ENCODE results near the gene POU3F2. TPM values are rescaled to one million over a fixed set of nuclear protein-coding genes. Genes with fewer than 3 reads are reported as not detected.

Gene POU3F2
- total RNA-seq, 5 donors from 2014 or later (not counting 1 experiment from before 2014, with no cell fraction given): not detected

DNA sequence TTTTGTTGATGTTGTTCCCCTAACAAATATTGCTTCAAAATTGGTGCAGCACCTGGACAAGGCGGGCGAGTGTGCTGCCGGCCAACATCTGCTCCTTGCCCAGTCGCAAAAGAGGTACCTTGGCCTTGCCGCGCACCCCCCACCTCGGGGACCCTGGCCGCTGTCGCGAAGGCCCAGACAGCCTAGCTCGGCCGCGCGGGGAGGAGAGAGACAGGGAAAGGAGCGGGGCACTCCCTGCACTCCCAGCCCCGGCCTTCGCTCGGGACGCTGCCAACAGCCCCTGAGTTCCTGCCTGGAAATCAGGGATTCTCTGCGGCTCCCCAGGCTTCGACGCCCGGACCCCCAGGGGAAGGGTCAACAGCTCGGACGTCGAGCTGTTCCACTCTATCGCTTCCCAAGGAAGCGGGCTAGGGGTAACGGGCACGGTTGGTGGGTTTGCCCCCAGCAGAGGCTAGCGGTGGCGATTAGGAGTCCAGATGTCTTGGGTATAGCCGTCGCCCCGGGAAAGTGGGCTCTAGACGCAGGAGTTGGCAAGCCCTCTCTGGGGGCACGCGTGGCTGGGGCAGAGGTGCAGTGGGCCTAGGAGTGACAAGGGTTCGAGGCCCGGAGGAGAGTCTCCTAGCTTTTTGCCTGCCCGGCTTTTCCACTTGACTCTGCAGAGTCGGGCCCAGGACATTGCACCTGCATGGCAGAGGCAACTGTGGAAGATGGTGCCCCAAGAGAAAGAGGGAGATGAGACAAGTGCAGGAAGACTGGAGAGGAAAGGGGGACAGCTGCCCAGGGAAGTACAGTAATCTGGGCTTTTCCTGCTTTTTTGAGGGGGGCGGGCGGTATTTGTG is 8.2 kb downstream of the POU3F2 start:
- H3K4me3 Mint-ChIP-seq: peak overlapping the region in 1 of 3 donors; percentile 57
- H3K27ac Mint-ChIP-seq: no peak overlapping the region
- Histone ChIP-seq H3K4me1 (ENCODE audit: control insufficient read depth in 1 of 2, extremely low read depth in 1 of 2, insufficient read depth in 2 of 2, low read length in 2 of 2) (peaks cover 4 to 29% of the 10 kb centered on the region in 2 experiments), H3K27ac (ENCODE audit: low read length) (no peak overlapping the region), H3K9me3 (no peaks in the 10 kb centered on the region), H3K27me3 (replicated peaks in 1 of 2; ENCODE audit: control insufficient read depth in 2 of 2, extremely low read depth in 1 of 2, insufficient read depth in 2 of 2, low read length in 1 of 2) (peaks cover 36 to 68% of the 10 kb centered on the region in 2 experiments), H3K36me3 (ENCODE audit: control insufficient read depth in 2 of 2, extremely low read depth in 1 of 2, insufficient read depth in 1 of 2, low read length in 1 of 2) (no peaks in the 10 kb centered on the region), H3K4me3 (ENCODE audit: control insufficient read depth in 1 of 2, extremely low read depth in 1 of 2, low read length in 1 of 2) (no peak overlapping the region)
- H3K36me3 Mint-ChIP-seq: peaks cover 5% of the 10 kb centered on the region
- CTCF ChIA-PET: interaction anchor here in 1 of 2 donors (1.1 kb wide), 1 partner anchor 21 kb away, joined by 3 read pairs; no protein-coding TSS in a partner anchor
- WGBS (ENCODE audit: insufficient coverage): 10% methylated on average over 42 of the region's 44 CpGs
- peaks cover 84 to 88% of the 10 kb centered on the region in 2 donors for H3K27me3 Mint-ChIP-seq
- peaks cover 27 to 30% (median 27%) of the 10 kb centered on the region in 3 donors for H3K4me1 Mint-ChIP-seq
- H3K9me3 Mint-ChIP-seq: no peaks in the 10 kb centered on the region
- POLR2A ChIA-PET: no interaction called here
- ATAC-seq (replicated peaks in 1 of 4) (no peak), DNase-seq (no peak)

DNA sequence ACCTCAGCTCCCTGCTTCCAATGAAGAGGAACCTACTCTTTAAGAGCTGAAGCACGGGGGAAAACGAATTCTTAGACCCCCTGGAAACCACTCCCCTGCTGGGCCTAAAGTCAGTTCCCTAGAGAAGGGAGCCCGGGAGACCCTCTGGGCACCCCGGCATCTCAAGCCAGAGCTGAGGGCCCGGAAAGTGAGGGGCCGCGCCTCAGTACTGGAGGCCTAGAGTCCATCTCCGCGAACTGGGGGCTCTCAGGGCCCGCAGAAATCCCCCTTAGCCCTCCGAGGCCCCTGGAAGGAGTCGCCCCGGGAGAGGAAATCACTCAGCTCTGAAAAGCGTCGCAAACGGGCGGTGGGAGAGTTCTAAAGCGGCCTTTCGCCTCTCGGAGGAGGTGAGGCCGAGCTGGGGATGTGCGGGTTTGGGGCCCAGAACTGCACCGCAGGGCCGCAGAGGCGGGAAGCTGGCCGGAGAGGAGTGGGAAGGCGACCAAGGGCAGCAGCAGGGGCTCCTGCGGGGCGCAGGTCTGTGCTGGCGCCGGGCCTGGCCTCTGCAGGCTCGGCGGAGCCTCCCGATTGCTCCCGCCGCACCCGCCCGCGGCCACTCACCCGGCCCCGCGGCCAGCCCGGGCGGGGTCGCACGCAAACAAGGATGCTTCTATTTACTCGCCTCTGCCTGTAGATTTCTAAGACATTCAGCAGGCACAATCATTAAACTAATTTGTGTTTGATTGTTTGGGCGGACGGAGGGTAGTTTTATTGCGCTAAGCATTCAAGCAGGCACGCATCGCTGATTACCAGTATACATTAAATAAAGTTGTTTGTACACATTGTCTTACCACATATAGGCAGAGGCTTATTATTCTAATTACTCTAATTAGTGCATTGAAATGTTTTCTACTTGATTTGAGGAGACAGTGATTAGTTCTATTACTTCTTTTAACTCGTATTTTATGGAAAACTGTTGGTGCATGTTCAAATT is 9.2 kb downstream of the POU3F2 start:
- H3K9me3 Mint-ChIP-seq: no peaks in the 10 kb centered on the region
- H3K36me3 Mint-ChIP-seq: peaks cover 5% of the 10 kb centered on the region
- peaks cover 78 to 83% of the 10 kb centered on the region in 2 donors for H3K27me3 Mint-ChIP-seq
- peaks cover 30 to 32% (median 32%) of the 10 kb centered on the region in 3 donors for H3K4me1 Mint-ChIP-seq
- ChIA-PET CTCF (interaction anchor here in 1 of 2 donors (1.1 kb wide), 1 partner anchor 22 kb away, joined by 3 read pairs; no protein-coding TSS in a partner anchor), POLR2A (no interaction called here)
- DNase-seq (peak in 1 of 35 experiments; percentile 4), ATAC-seq (replicated peaks in 1 of 4) (peak in 1 of 4 experiments; percentile 9)
- H3K27ac ChIP-seq (ENCODE audit: low read length): no peak overlapping the region
- H3K4me3 ChIP-seq (ENCODE audit: control insufficient read depth in 1 of 2, extremely low read depth in 1 of 2, low read length in 1 of 2): no peak overlapping the region
- H3K36me3 ChIP-seq (ENCODE audit: control insufficient read depth in 2 of 2, extremely low read depth in 1 of 2, insufficient read depth in 1 of 2, low read length in 1 of 2): no peaks in the 10 kb centered on the region
- WGBS (ENCODE audit: insufficient coverage): 10% methylated on average over 43 of the region's 53 CpGs
- H3K4me1 ChIP-seq (ENCODE audit: control insufficient read depth in 1 of 2, extremely low read depth in 1 of 2, insufficient read depth in 2 of 2, low read length in 2 of 2): peaks cover 5 to 39% of the 10 kb centered on the region in 2 experiments
- H3K4me3 Mint-ChIP-seq: peak overlapping the region in 1 of 3 donors; percentile 69
- H3K27me3 ChIP-seq (replicated peaks in 1 of 2; ENCODE audit: control insufficient read depth in 2 of 2, extremely low read depth in 1 of 2, insufficient read depth in 2 of 2, low read length in 1 of 2): peaks cover 32 to 73% of the 10 kb centered on the region in 2 experiments
- no peak overlapping the region for H3K27ac Mint-ChIP-seq
- H3K9me3 ChIP-seq: no peaks in the 10 kb centered on the region

DNA sequence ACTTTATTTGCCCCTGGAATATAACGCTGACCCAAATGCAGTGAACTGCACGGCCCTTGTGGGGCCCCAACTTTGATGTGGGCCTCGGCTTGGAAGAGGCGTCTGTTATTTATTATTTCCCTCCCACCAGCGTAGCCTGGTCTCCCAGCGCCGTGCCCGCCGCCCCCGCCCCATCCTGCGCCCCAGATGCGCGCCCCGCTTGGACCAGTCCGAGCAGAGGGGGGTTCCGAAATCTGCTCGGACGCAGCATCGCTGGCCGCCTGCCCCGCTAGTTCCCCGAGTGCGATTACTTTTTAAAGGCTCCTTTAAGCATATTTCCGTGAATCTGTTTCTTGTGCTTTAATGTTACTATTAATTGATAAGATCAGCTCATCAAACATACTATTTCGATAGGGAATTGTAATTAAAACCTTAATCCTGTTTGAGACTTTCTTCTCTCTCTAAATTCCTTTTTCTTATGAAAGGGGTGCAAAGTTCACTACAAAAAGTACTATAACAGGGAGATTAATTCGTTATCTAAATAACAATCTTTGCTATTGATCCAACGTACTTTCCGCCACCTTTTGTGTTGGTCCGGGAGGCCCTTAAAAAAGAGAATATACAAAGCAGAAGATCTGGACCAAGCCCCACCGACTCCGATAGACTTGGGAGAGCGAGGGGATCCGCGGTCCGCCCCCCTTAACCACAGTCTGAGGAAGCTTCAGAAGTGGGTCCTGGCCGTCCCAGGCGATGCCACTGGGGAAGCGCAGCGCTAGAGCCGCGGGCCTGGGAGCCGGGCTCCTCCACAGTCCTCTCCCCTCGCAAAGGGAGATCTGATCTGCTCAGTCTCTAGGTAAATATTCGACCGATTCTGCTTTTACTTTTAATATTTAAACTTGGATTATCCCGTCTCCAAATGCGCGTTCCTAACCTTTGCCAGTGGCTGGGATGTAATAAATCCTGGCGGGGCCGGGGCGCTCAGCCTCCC is 10.2 kb downstream of the POU3F2 start:
- H3K36me3 ChIP-seq (ENCODE audit: control insufficient read depth in 2 of 2, extremely low read depth in 1 of 2, insufficient read depth in 1 of 2, low read length in 1 of 2): no peaks in the 10 kb centered on the region
- peaks cover 30 to 34% (median 34%) of the 10 kb centered on the region in 3 donors for H3K4me1 Mint-ChIP-seq
- peaks cover 80 to 85% of the 10 kb centered on the region in 2 donors for H3K27me3 Mint-ChIP-seq
- peak overlapping the region; percentile 21 to 69 (median 39) for H3K4me3 Mint-ChIP-seq
- H3K36me3 Mint-ChIP-seq: peaks cover 12% of the 10 kb centered on the region
- peak overlapping the region in 1 of 2 donors; percentile 51 for H3K4me3 ChIP-seq (ENCODE audit: control insufficient read depth in 1 of 2, extremely low read depth in 1 of 2, low read length in 1 of 2)
- ChIA-PET CTCF (interaction anchor here in 1 of 2 donors (1.4 kb wide), 1 partner anchor 1658 kb away, joined by 3 read pairs; no protein-coding TSS in a partner anchor), POLR2A (no interaction called here)
- H3K27me3 ChIP-seq (replicated peaks in 1 of 2; ENCODE audit: control insufficient read depth in 2 of 2, extremely low read depth in 1 of 2, insufficient read depth in 2 of 2, low read length in 1 of 2): peaks cover 38 to 79% of the 10 kb centered on the region in 2 experiments
- H3K27ac Mint-ChIP-seq: peak overlapping the region in 1 of 2 donors; percentile 49
- no peaks in the 10 kb centered on the region for H3K9me3 ChIP-seq
- peaks cover 6 to 40% of the 10 kb centered on the region in 2 experiments for H3K4me1 ChIP-seq (ENCODE audit: control insufficient read depth in 1 of 2, extremely low read depth in 1 of 2, insufficient read depth in 2 of 2, low read length in 2 of 2)
- no peaks in the 10 kb centered on the region for H3K9me3 Mint-ChIP-seq
- ATAC-seq (replicated peaks in 1 of 4): no peak
- DNase-seq: peak in 2 of 35 experiments; percentile 3 to 14
- WGBS (ENCODE audit: insufficient coverage): 4% methylated on average over 30 of the region's 51 CpGs
- no peak overlapping the region for H3K27ac ChIP-seq (ENCODE audit: low read length)

DNA sequence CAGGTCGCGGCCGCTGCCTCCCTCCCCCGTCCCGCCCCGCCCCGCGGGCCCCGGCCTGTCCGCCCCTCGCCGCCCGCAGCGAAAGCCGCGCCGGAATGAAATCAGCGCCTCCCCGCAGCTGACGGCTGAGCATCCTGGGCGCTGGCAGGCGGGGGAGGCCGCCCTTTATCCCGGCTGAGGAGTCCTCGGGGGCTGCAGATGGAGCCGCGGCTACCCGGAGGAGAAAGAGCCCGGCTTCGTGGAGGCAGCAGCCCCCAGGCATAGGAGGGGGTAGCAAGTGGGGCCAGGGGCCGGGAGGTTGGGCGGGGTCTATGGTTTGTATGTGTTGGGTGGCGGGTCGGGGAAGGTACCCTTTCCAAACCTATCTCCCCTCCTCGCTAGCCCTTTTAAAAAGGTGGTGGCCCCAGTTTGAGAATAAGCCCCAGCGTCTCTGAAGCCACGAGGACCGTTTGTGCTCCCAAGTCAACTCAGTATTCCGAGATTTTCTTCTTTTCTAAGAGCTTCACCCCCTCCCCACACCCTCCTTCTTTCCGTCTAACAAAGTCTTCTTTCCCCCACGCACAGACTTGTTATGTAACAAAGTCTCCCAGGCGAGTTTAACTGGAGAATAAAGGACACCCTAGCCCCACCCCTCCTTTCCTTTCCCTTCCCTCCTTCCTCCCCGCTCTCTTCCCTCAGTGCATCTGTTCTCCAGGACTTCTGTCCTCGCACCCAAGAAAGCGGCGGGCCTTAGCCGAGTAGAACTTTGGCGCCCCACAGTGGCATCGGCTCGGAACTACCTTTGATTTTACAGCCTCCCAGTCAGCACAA is 11.0 kb downstream of the POU3F2 start:
- Mint-ChIP-seq H3K4me3 (peak overlapping the region; percentile 43 to 69 (median 65)), H3K36me3 (peaks cover 12% of the 10 kb centered on the region), H3K27me3 (peaks cover 80 to 85% of the 10 kb centered on the region in 2 donors), H3K9me3 (no peaks in the 10 kb centered on the region), H3K27ac (peak overlapping the region in 1 of 2 donors; percentile 85), H3K4me1 (peaks cover 30 to 34% (median 34%) of the 10 kb centered on the region in 3 donors)
- no peaks in the 10 kb centered on the region for H3K36me3 ChIP-seq (ENCODE audit: control insufficient read depth in 2 of 2, extremely low read depth in 1 of 2, insufficient read depth in 1 of 2, low read length in 1 of 2)
- DNase-seq (peak in 30 of 35 experiments; percentile 29 to 76 (median 56)), ATAC-seq (replicated peaks in 1 of 4) (peak; percentile 54 to 75 (median 59))
- peaks cover 40 to 72% of the 10 kb centered on the region in 2 experiments for H3K27me3 ChIP-seq (replicated peaks in 1 of 2; ENCODE audit: control insufficient read depth in 2 of 2, extremely low read depth in 1 of 2, insufficient read depth in 2 of 2, low read length in 1 of 2)
- peak overlapping the region in 1 of 2 donors; percentile 51 for H3K4me3 ChIP-seq (ENCODE audit: control insufficient read depth in 1 of 2, extremely low read depth in 1 of 2, low read length in 1 of 2)
- H3K27ac ChIP-seq (ENCODE audit: low read length): no peak overlapping the region
- no peaks in the 10 kb centered on the region for H3K9me3 ChIP-seq
- ChIA-PET CTCF (interaction anchor here (0.5 to 1.4 kb wide), 3 partner anchors 8 to 1659 kb away, joined by 3 to 5 read pairs (median 3); no protein-coding TSS in a partner anchor), POLR2A (no interaction called here)
- 2% methylated on average over 41 of the region's 50 CpGs for WGBS (ENCODE audit: insufficient coverage)
- H3K4me1 ChIP-seq (ENCODE audit: control insufficient read depth in 1 of 2, extremely low read depth in 1 of 2, insufficient read depth in 2 of 2, low read length in 2 of 2): peaks cover 6 to 40% of the 10 kb centered on the region in 2 experiments

DNA sequence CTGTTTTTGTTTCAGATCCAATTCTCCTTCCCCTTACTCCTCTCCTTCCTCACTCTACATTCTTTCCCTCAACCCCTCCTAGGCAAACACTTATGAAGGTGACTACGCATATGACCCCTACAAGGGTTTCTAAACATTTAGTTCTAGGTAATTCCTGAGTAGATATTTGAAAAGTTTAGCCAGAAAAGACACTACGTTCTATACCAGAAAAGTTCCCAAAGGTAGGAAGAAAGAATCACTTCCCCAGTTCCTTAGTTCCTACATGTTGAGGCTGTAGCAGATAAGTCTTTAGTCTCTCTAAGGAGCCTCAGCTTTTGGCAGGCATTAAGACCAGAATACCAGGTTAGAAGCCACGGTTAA is 11.6 kb downstream of the POU3F2 start:
- Histone ChIP-seq H3K4me3 (ENCODE audit: control insufficient read depth in 1 of 2, extremely low read depth in 1 of 2, low read length in 1 of 2) (no peak overlapping the region), H3K27ac (ENCODE audit: low read length) (no peak overlapping the region), H3K36me3 (ENCODE audit: control insufficient read depth in 2 of 2, extremely low read depth in 1 of 2, insufficient read depth in 1 of 2, low read length in 1 of 2) (no peaks in the 10 kb centered on the region), H3K9me3 (no peaks in the 10 kb centered on the region), H3K4me1 (ENCODE audit: control insufficient read depth in 1 of 2, extremely low read depth in 1 of 2, insufficient read depth in 2 of 2, low read length in 2 of 2) (peaks cover 6 to 40% of the 10 kb centered on the region in 2 experiments), H3K27me3 (replicated peaks in 1 of 2; ENCODE audit: control insufficient read depth in 2 of 2, extremely low read depth in 1 of 2, insufficient read depth in 2 of 2, low read length in 1 of 2) (peaks cover 38 to 71% of the 10 kb centered on the region in 2 experiments)
- DNase-seq (no peak), ATAC-seq (replicated peaks in 1 of 4) (no peak)
- H3K9me3 Mint-ChIP-seq: no peaks in the 10 kb centered on the region
- H3K4me3 Mint-ChIP-seq: peak overlapping the region; percentile 43 to 69 (median 65)
- peaks cover 12% of the 10 kb centered on the region for H3K36me3 Mint-ChIP-seq
- peak overlapping the region in 1 of 2 donors; percentile 85 for H3K27ac Mint-ChIP-seq
- H3K4me1 Mint-ChIP-seq: peaks cover 30 to 34% (median 34%) of the 10 kb centered on the region in 3 donors
- H3K27me3 Mint-ChIP-seq: peaks cover 79% of the 10 kb centered on the region in 2 donors
- ChIA-PET CTCF (interaction anchor here (0.5 to 1.4 kb wide), 2 partner anchors 15 to 1659 kb away, joined by 3 to 5 read pairs; no protein-coding TSS in a partner anchor), POLR2A (no interaction called here)
- 100% methylated on average over 1 of the region's 3 CpGs for WGBS (ENCODE audit: insufficient coverage)

Measured in T-cell (primary cell).